Ectodermal cell (in vitro differentiated cells): ENCODE results near the gene SH3GLB2.
"Not testable (repeated sequence)": the region's sequence is repeated elsewhere in the genome, so short reads cannot be mapped to it uniquely, and the experiment has no call there.

Experiments
- H3K27ac ChIP-seq: 2 replicates; pipeline ENCODE4 v1.7.0; 2013; ENCODE audit warnings: mild to moderate bottlenecking, low read depth, low read length; ENCODE audit not compliant: insufficient read depth, poor library complexity, severe bottlenecking
- H3K27me3 ChIP-seq: 2 replicates; pipeline ENCODE4 v1.7.0; 2013; ENCODE audit warnings: mild to moderate bottlenecking, low read length; ENCODE audit not compliant: insufficient read depth, control insufficient read depth, poor library complexity, severe bottlenecking
- H3K36me3 ChIP-seq: one replicate; pipeline ENCODE4 v1.7.0; 2013; ENCODE audit warnings: low read length; ENCODE audit not compliant: control insufficient read depth, insufficient read depth
- H3K4me1 ChIP-seq: one replicate; pipeline ENCODE4 v1.7.0; 2013; ENCODE audit warnings: low read length; ENCODE audit not compliant: control insufficient read depth, insufficient read depth
- H3K4me3 ChIP-seq: 2 replicates; pipeline ENCODE4 v1.7.0; 2013; ENCODE audit warnings: low read depth, low read length, control low read depth; ENCODE audit not compliant: insufficient read depth
- H3K9me3 ChIP-seq: 2 replicates; pipeline ENCODE4 v1.7.0; 2013; ENCODE audit warnings: mild to moderate bottlenecking, low read length, moderate library complexity; ENCODE audit not compliant: control insufficient read depth
- WGBS, 2 experiments: methylation state at CpG; one replicate each; pipeline ENCODE4 v1.1.7; 2013; ENCODE audit warnings: missing lambda C conversion rate in 2 of 2; 5-methylcytosine and 5-hydroxymethylcytosine counted together

SH3GLB2 gene

GRCh38 chr9:129008469-129008965 is 19.6 kb downstream of the SH3GLB2 start:
- Histone ChIP-seq H3K4me1 (peaks cover 3% of the 10 kb centered on the region), H3K36me3 (peaks cover 12% of the 10 kb centered on the region), H3K27me3 (no peaks in the 10 kb centered on the region), H3K27ac (no peak overlapping the region), H3K4me3 (no peak overlapping the region), H3K9me3 (no peaks in the 10 kb centered on the region)
- 96 to 97% methylated on average over 6 of the region's 6 CpGs for WGBS, 2 experiments

DNA sequence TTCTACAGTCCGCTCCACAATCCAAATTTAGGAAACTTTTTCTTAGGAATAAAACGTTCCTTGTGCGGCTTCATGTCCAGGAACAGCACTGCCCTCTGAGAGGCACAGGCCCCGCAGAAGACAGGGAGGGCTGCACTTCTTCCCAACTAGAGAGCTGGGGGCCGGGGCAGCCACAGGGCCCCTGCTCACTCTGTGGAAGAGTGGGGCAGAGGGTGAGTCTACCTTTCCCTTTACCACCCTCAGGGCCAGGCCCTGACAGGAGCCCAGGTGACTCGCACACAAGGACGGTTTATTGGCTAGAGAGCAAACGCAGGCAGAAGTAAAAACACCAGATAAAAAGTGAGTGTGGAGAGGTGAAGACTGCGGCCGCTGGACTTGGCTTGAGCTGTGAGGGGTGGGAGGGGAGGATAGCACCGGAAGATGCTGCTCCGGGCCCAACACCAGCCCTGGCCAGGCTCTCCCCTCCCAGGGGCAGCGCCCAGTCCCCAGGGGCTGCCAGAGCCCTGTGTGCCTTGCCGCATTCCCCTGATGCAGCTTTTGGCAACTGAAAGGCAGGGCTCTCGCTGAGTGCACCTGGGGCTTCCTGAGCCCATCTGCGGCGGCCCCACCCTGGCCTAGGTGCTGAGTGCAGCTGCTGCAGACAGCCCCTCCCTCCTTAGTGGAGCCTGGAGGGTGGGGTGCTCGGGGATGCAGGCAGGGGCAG is 20.2 kb downstream of the SH3GLB2 start:
- Histone ChIP-seq H3K27me3 (no peaks in the 10 kb centered on the region), H3K9me3 (no peaks in the 10 kb centered on the region), H3K4me1 (peaks cover 3% of the 10 kb centered on the region), H3K36me3 (peaks cover 17% of the 10 kb centered on the region), H3K4me3 (no peak overlapping the region), H3K27ac (no peak overlapping the region)
- WGBS, 2 experiments: 93 to 95% methylated on average over 18 of the region's 18 CpGs

GRCh38 chr9:129007035-129007765 is 20.9 kb downstream of the SH3GLB2 start:
- H3K27me3 ChIP-seq: no peaks in the 10 kb centered on the region
- no peaks in the 10 kb centered on the region for H3K9me3 ChIP-seq
- peak overlapping the region; percentile 36 for H3K27ac ChIP-seq
- peaks cover 3% of the 10 kb centered on the region for H3K4me1 ChIP-seq
- peaks cover 24% of the 10 kb centered on the region for H3K36me3 ChIP-seq
- H3K4me3 ChIP-seq: no peak overlapping the region
- WGBS, 2 experiments: 93 to 95% methylated on average over 14 of the region's 14 CpGs

- Histone ChIP-seq H3K4me1 (no peaks in the 10 kb centered on the region), H3K4me3 (no peak overlapping the region), H3K27me3 (no peaks in the 10 kb centered on the region), H3K9me3 (no peaks in the 10 kb centered on the region), H3K36me3 (peaks cover 32% of the 10 kb centered on the region), H3K27ac (peak overlapping the region; percentile 1)
- WGBS, 2 experiments: 67% methylated on average over 21 of the region's 21 CpGs
These were observed 21.6 kb downstream of the SH3GLB2 start for GRCh38 chr9:129006328-129007034.

- H3K4me1 ChIP-seq: no peaks in the 10 kb centered on the region
- 95 to 96% methylated on average over 10 of the region's 10 CpGs for WGBS, 2 experiments
- H3K27me3 ChIP-seq: no peaks in the 10 kb centered on the region
- H3K4me3 ChIP-seq: no peak overlapping the region
- no peak overlapping the region for H3K27ac ChIP-seq
- H3K36me3 ChIP-seq: peaks cover 32% of the 10 kb centered on the region
- H3K9me3 ChIP-seq: no peaks in the 10 kb centered on the region
These were observed 22.7 kb downstream of the SH3GLB2 start for GRCh38 chr9:129005336-129005997.

DNA sequence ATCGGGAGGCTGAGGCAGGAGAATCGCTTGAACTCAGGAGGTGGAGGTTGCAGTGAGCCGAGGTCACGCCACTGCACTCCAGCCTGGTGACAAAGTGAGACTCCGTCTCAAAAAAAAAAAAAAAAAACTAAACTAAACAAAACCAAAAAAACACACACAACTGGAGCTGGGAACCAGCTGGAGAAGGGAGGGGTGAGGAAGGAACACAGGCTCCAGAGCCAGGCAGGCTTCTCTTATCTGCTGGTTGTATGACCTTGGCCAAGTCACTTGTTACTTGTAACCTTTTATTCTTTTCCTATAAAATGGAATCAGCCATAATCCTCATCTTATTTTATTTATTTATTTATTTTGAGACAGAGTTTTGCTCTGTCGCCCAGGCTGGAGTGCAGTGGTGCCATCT is 24.0 kb downstream of the SH3GLB2 start:
- peaks cover 43% of the 10 kb centered on the region for H3K36me3 ChIP-seq
- not testable (repeated sequence) for H3K9me3 ChIP-seq, H3K4me1 ChIP-seq, H3K27me3 ChIP-seq, H3K27ac ChIP-seq, H3K4me3 ChIP-seq
- WGBS, 2 experiments: 99% methylated on average over 4 to 5 of the region's 6 CpGs

GRCh38 chr9:129002992-129003391 is 25.1 kb downstream of the SH3GLB2 start:
- no peaks in the 10 kb centered on the region for H3K4me1 ChIP-seq
- H3K36me3 ChIP-seq: peaks cover 50% of the 10 kb centered on the region
- no peak overlapping the region for H3K4me3 ChIP-seq
- 96% methylated on average over 9 of the region's 9 CpGs for WGBS, 2 experiments
- H3K9me3 ChIP-seq: no peaks in the 10 kb centered on the region
- H3K27ac ChIP-seq: no peak overlapping the region
- no peaks in the 10 kb centered on the region for H3K27me3 ChIP-seq

DNA sequence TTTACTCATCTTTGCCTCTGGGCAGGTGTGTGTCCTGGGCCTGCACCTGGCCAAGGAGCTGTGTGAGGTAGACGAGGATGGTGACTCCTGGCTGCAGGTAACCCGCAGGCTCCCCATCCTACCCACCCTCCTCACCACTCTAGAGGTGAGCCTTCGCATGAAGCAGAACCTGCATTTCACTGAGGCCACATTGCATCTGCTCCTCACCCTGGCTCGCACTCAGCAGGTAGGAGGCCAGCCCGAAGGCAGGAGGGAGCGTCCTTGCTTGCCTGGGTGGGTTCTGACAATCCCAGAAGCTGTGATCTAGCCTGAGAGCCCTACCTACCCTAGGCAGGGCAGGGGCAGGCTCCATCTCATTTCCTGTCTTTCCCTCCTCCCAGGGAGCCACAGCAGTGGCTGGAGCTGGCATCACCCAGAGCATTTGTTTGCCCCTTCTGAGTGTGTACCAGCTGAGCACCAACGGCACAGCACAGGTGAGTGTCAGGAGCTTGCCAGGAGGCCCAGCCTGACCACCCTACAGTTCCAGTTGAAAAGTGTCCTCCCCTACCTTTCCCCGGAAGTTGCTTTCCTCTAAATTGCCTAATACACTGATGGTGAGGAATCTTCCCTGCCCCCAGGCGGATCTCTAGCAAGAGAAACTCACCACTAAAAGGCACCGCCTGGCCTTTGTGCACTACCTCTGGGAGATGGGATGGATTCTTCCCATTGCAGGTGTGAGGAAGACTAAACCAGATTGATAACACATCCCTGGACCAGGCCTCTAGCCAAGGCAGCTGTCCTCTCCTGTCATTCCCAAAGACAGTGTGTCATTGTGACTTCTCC is 26.4 kb downstream of the SH3GLB2 start:
- 94 to 98% methylated on average over 10 of the region's 10 CpGs for WGBS, 2 experiments
- Histone ChIP-seq H3K4me1 (no peaks in the 10 kb centered on the region), H3K27ac (no peak overlapping the region), H3K9me3 (no peaks in the 10 kb centered on the region), H3K4me3 (no peak overlapping the region), H3K36me3 (peaks cover 60% of the 10 kb centered on the region), H3K27me3 (no peaks in the 10 kb centered on the region)

- H3K4me1 ChIP-seq: no peaks in the 10 kb centered on the region
- peaks cover 66% of the 10 kb centered on the region for H3K36me3 ChIP-seq
- H3K27ac ChIP-seq: no peak overlapping the region
- no peaks in the 10 kb centered on the region for H3K9me3 ChIP-seq
- no peak overlapping the region for H3K4me3 ChIP-seq
- H3K27me3 ChIP-seq: no peaks in the 10 kb centered on the region
- WGBS, 2 experiments: 97 to 98% methylated on average over 13 of the region's 13 CpGs
These were observed 28.4 kb downstream of the SH3GLB2 start for GRCh38 chr9:128999581-129000206.
